Epithelial cell of proximal tubule (primary cell): ENCODE measurements around the gene LRRC8B. TPM values are rescaled to one million over a fixed set of nuclear protein-coding genes. Genes with fewer than 3 reads are reported as not detected.
"Not testable (repeated sequence)": the region's sequence is repeated elsewhere in the genome, so short reads cannot be mapped to it uniquely, and the experiment has no call there.

ENCODE experiments used
- DNase-seq: peaks from one replicate; pipeline ENCODE4 v3.0.0-alpha.2; 2011; ENCODE audit warnings: low read depth
- H3K4me3 ChIP-seq: 2 replicates; pipeline ENCODE4 v1.5.1; 2011; ENCODE audit warnings: low read depth, mild to moderate bottlenecking, low read length
- total RNA-seq: library from RNA; depleted of rRNA; stranded (reverse); fragments of >200 nt; gene quantifications from 2 replicates; pipeline ENCODE4 v1.2.3, GENCODE V29; 2015
- TF ChIP-seq, protein P1 (sequence below): conservative IDR thresholded peaks from 2 replicates; pipeline ENCODE4 v1.5.1; 2012; ENCODE audit warnings: low read depth, mild to moderate bottlenecking, low read length

LRRC8B gene
- total RNA-seq, 1 donor from 2014 or later: 5.0 TPM

GRCh38 chr1:89512996-89513720, 11.5 kb upstream of the LRRC8B start:
- no peak overlapping the region for H3K4me3 ChIP-seq
- no peak for DNase-seq
- TF ChIP-seq, protein P1, sequence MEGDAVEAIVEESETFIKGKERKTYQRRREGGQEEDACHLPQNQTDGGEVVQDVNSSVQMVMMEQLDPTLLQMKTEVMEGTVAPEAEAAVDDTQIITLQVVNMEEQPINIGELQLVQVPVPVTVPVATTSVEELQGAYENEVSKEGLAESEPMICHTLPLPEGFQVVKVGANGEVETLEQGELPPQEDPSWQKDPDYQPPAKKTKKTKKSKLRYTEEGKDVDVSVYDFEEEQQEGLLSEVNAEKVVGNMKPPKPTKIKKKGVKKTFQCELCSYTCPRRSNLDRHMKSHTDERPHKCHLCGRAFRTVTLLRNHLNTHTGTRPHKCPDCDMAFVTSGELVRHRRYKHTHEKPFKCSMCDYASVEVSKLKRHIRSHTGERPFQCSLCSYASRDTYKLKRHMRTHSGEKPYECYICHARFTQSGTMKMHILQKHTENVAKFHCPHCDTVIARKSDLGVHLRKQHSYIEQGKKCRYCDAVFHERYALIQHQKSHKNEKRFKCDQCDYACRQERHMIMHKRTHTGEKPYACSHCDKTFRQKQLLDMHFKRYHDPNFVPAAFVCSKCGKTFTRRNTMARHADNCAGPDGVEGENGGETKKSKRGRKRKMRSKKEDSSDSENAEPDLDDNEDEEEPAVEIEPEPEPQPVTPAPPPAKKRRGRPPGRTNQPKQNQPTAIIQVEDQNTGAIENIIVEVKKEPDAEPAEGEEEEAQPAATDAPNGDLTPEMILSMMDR: no peak

DNA sequence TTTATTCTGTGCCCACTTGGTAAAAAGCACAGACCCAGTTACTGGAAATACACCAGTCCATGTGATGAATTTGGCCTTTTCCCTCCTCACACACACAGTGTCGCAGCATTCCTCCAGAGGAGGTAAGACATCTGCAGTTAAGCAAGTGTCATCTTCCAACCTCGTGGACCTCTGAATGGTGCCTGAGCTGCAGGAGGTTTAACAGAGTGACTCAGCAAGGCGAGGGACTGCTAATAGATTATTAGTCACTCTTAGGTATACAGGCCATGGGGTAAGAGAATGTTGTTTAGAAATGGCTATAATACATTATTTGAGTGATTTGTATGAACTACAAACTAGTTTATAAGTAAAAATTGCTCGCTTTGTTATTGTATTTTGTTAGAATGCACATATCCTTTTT, 8.6 kb upstream of the LRRC8B start:
- H3K4me3 ChIP-seq: no peak overlapping the region
- TF ChIP-seq, protein P1: no peak
- DNase-seq: peak; percentile 60

- TF ChIP-seq, protein P1: no peak
- H3K4me3 ChIP-seq: no peak overlapping the region
- no peak for DNase-seq
Measured at GRCh38 chr1:89518221-89518631, 6.4 kb upstream of the LRRC8B start.

DNA sequence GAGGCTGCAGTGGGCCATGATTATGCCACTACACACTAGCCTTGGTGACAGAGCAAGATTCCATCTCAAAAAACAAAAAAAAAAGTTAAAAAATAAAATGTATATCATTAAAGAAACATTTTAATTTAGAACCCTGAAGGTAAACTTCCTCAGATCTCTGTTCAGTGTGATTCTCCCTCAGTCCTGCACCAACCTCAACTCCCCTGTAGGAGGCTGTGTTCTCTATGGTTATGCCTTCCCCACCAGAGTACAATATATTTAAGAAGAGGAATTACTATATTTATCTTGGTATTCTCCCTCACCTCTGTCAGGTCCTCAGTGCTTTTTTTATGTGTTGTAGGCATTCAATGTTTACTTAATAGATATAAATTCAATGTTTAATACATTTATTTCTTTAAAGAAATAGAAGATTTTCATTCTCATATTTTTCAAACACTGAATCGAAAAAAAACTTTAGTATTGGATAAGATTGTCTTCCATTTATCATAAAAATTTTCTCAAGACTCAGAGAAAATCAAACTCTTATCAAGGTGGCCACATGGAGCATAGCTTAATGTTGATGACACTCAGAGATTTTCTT, 4.8 kb upstream of the LRRC8B start:
- DNase-seq: no peak
- H3K4me3 ChIP-seq: no peak overlapping the region
- TF ChIP-seq, protein P1: peak; percentile 69

DNA sequence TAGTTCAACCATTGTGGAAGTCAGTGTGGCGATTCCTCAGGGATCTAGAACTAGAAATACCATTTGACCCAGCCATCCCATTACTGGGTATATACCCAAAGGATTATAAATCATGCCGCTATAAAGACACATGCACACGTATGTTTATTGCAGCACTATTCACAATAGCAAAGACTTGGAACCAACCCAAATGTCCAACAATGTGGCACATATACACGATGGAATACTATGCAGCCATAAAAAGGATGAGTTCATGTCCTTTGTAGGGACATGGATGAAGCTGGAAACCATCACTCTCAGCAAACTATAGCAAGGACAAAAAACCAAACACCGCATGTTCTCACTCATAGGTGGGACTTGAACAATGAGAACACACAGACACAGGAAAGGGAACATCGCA, 2.7 kb upstream of the LRRC8B start:
- H3K4me3 ChIP-seq, DNase-seq: not testable (repeated sequence)

- H3K4me3 ChIP-seq: peak overlapping the region; percentile 96
- TF ChIP-seq, protein P1: no peak
- DNase-seq: no peak
Measured at GRCh38 chr1:89523572-89524368, 859 bp upstream of the LRRC8B start.

GRCh38 chr1:89525169-89525855, 683 bp downstream of the LRRC8B start:
- H3K4me3 ChIP-seq: peak overlapping the region; percentile 96
- TF ChIP-seq, protein P1: peak; percentile 6
- no peak for DNase-seq
